H1 (cell line): Measurements from ENCODE around the gene MCCC1. TPM values are rescaled to one million over a fixed set of nuclear protein-coding genes. Genes with fewer than 3 reads are reported as not detected.

Experiments used
- CTCF ChIA-PET: fragments of 300-600 bp; sonication (Branson Sonifier 250); formaldehyde crosslinking; loops from one replicate; lab custom pipeline; 2021; ENCODE audit not compliant: partially characterized antibody; lab: Charles Lee
- POLR2A ChIA-PET: fragments of 300-600 bp; sonication (Branson Sonifier 250); formaldehyde crosslinking; loops from one replicate; lab custom pipeline; 2021; ENCODE audit warnings: inconsistent platforms; ENCODE audit not compliant: partially characterized antibody; lab: Charles Lee
- DNase-seq, 2 experiments: peaks; one replicate each; pipeline versions ENCODE4 v3.0.0 to v3.0.0-alpha.2; 2010 to 2022; ENCODE audit warnings: low spot score in 2 of 2, low read depth in 1 of 2, mixed read lengths in 1 of 2
- FAIRE-seq: peaks from 2 replicates; lab custom pipeline; 2011; peaks lifted over from hg19 to GRCh38; lab: Jason Lieb, UNC
- H2AFZ ChIP-seq: 2 replicates; pipeline ENCODE4 v1.8.1; 2012; ENCODE audit warnings: low read length, inconsistent platforms
- H2AK5ac ChIP-seq: 2 replicates; pipeline ENCODE4 v1.6.1; 2013; ENCODE audit warnings: low read depth, low read length
- H2BK120ac ChIP-seq: replicated peaks from 2 replicates; pipeline ENCODE3; 2013; ENCODE audit warnings: low read depth, low read length, inconsistent platforms
- H2BK12ac ChIP-seq: 2 replicates; pipeline ENCODE4 v1.6.1; 2013; ENCODE audit warnings: low read depth, low read length
- H2BK15ac ChIP-seq: 2 replicates; pipeline ENCODE4 v1.6.1; 2013; ENCODE audit warnings: low read length
- H2BK20ac ChIP-seq: 2 replicates; pipeline ENCODE4 v1.6.1; 2013; ENCODE audit warnings: low read length
- H2BK5ac ChIP-seq: 2 replicates; pipeline ENCODE4 v1.6.1; 2013; ENCODE audit warnings: low read depth, low read length
- H3K14ac ChIP-seq: 2 replicates; pipeline ENCODE4 v1.6.1; 2013; ENCODE audit warnings: inconsistent platforms; ENCODE audit not compliant: insufficient read length
- H3K18ac ChIP-seq: 2 replicates; pipeline ENCODE4 v1.6.1; 2013; ENCODE audit warnings: low read length; ENCODE audit errors: extremely low read depth
- H3K23ac ChIP-seq: 2 replicates; pipeline ENCODE4 v1.6.1; 2013; ENCODE audit warnings: inconsistent platforms; ENCODE audit not compliant: insufficient read length
- H3K23me2 ChIP-seq: 2 replicates; pipeline ENCODE4 v1.6.1; 2013; ENCODE audit warnings: low read depth, low read length
- H3K27ac ChIP-seq: 2 replicates; pipeline ENCODE4 v1.6.1; 2011; ENCODE audit warnings: low read depth, low read length, inconsistent platforms
- H3K27me3 ChIP-seq, 4 experiments: replicated peaks in 1 of 4; 1 replicate in 1 of 4; 2 replicates in 3 of 4; pipeline versions ENCODE4 v1.6.1 to v1.8.1; 2011 to 2013; ENCODE audit warnings: low read length in 3 of 4, mild to moderate bottlenecking in 3 of 4, inconsistent platforms in 2 of 4, mixed read lengths in 2 of 4, moderate library complexity in 1 of 4; ENCODE audit not compliant: control insufficient read depth in 3 of 4, insufficient read depth in 3 of 4; ENCODE audit errors: extremely low read depth in 1 of 4
- H3K36me3 ChIP-seq, 4 experiments: 2 replicates each; pipeline versions ENCODE4 v1.6.1 to v1.8.1; 2011 to 2013; ENCODE audit warnings: mild to moderate bottlenecking in 4 of 4, low read length in 3 of 4, moderate library complexity in 2 of 4, control low read depth in 1 of 4, inconsistent platforms in 1 of 4; ENCODE audit not compliant: insufficient read depth in 4 of 4, control insufficient read depth in 2 of 4
- H3K4ac ChIP-seq: replicated peaks from 2 replicates; pipeline ENCODE3; 2013; ENCODE audit warnings: low read length, low read depth, mixed read lengths, inconsistent platforms; ENCODE audit not compliant: insufficient read length
- H3K4me1 ChIP-seq, 4 experiments: replicated peaks in 1 of 4; 1 replicate in 1 of 4; 2 replicates in 3 of 4; pipeline versions ENCODE4 v1.6.1 to v1.8.1; 2011 to 2013; ENCODE audit warnings: low read length in 3 of 4, inconsistent platforms in 2 of 4, mixed read lengths in 1 of 4; ENCODE audit not compliant: insufficient read depth in 4 of 4, control insufficient read depth in 3 of 4
- H3K4me2 ChIP-seq, 2 experiments: 2 replicates each; pipeline versions ENCODE4 v1.6.1 to v1.8.1; 2011 to 2013; ENCODE audit warnings: low read depth in 2 of 2, low read length in 2 of 2, control low read depth in 1 of 2, inconsistent platforms in 1 of 2, mild to moderate bottlenecking in 1 of 2; ENCODE audit not compliant: insufficient read depth in 1 of 2
- H3K4me3 ChIP-seq, 4 experiments: fragments of 200-600, 300-600 bp in 1 of 4; sonication (generic), shearing (Covaris generic), sonication (Bioruptor Twin) in 1 of 4; 2 replicates each; pipeline versions ENCODE4 v1.5.1 to v1.8.1; 2011 to 2016; ENCODE audit warnings: low read length in 4 of 4, low read depth in 3 of 4, control low read depth in 2 of 4, inconsistent platforms in 2 of 4, mild to moderate bottlenecking in 2 of 4, mixed read lengths in 1 of 4, moderate library complexity in 1 of 4; ENCODE audit not compliant: insufficient read depth in 2 of 4; ENCODE audit errors: extremely low read depth in 1 of 4
- H3K56ac ChIP-seq: replicated peaks from 2 replicates; pipeline ENCODE3; 2013; ENCODE audit warnings: low read depth, mild to moderate bottlenecking, mixed read lengths, low read length, inconsistent platforms; ENCODE audit not compliant: insufficient read length
- H3K79me1 ChIP-seq: 2 replicates; pipeline ENCODE4 v1.6.1; 2013; ENCODE audit warnings: low read depth, low read length, control low read depth
- H3K79me2 ChIP-seq, 2 experiments: 2 replicates each; pipeline versions ENCODE4 v1.6.1 to v1.8.1; 2012 to 2013; ENCODE audit warnings: low read length in 2 of 2, mild to moderate bottlenecking in 2 of 2, inconsistent platforms in 1 of 2; ENCODE audit not compliant: insufficient read depth in 2 of 2, control insufficient read depth in 1 of 2
- H3K9ac ChIP-seq, 4 experiments: replicated peaks in 1 of 4; 1 replicate in 1 of 4; 2 replicates in 3 of 4; pipeline versions ENCODE4 v1.6.1 to v1.8.1; 2011 to 2013; ENCODE audit warnings: low read depth in 3 of 4, low read length in 3 of 4, control low read depth in 2 of 4, mild to moderate bottlenecking in 2 of 4, moderate library complexity in 2 of 4, inconsistent platforms in 1 of 4; ENCODE audit errors: extremely low read depth in 1 of 4
- H3K9me3 ChIP-seq, 2 experiments: 2 replicates each; pipeline versions ENCODE4 v1.6.1 to v1.8.1; 2012 to 2013; ENCODE audit warnings: mild to moderate bottlenecking in 2 of 2, moderate library complexity in 2 of 2, control low read depth in 1 of 2, inconsistent platforms in 1 of 2, low read depth in 1 of 2, low read length in 1 of 2, mixed read lengths in 1 of 2; ENCODE audit not compliant: insufficient read depth in 2 of 2
- H4K20me1 ChIP-seq, 2 experiments: replicated peaks in 1 of 2; 2 replicates each; pipeline versions ENCODE3 to v1.8.1; 2011 to 2013; ENCODE audit warnings: inconsistent platforms in 2 of 2, low read length in 2 of 2, mild to moderate bottlenecking in 1 of 2; ENCODE audit not compliant: insufficient read depth in 2 of 2, control insufficient read depth in 1 of 2
- H4K5ac ChIP-seq: 2 replicates; pipeline ENCODE4 v1.6.1; 2013; ENCODE audit warnings: low read length, low read depth, mixed read lengths, inconsistent platforms; ENCODE audit not compliant: insufficient read length
- H4K8ac ChIP-seq: 2 replicates; pipeline ENCODE4 v1.8.0; 2013; ENCODE audit warnings: mild to moderate bottlenecking, moderate library complexity, low read length, inconsistent platforms; ENCODE audit not compliant: insufficient read depth; ENCODE audit errors: extremely low read depth
- H4K91ac ChIP-seq: replicated peaks from 2 replicates; pipeline ENCODE3; 2013; ENCODE audit warnings: low read length, mixed read lengths, inconsistent platforms; ENCODE audit not compliant: insufficient read length
- BACH1 ChIP-seq: IDR thresholded peaks from 2 replicates; pipeline ENCODE4 v1.6.1; 2012; ENCODE audit warnings: low read length, improper control_type of control experiment
- CHD2 ChIP-seq: IDR thresholded peaks from 2 replicates; pipeline ENCODE4 v1.6.1; 2012; ENCODE audit warnings: low read length, improper control_type of control experiment
- RFX5 ChIP-seq: IDR thresholded peaks from 2 replicates; pipeline ENCODE4 v1.6.1; 2011; ENCODE audit warnings: low read depth, low read length, improper control_type of control experiment, borderline replicate concordance
- SP2 ChIP-seq: IDR thresholded peaks from 2 replicates; pipeline ENCODE4 v1.6.1; 2012; ENCODE audit warnings: mild to moderate bottlenecking, low read length, inconsistent platforms
- TCF12 ChIP-seq: IDR thresholded peaks from 2 replicates; pipeline ENCODE4 v1.6.1; 2011; ENCODE audit warnings: low read depth, mild to moderate bottlenecking, low read length
- polyA plus RNA-seq, 7 experiments: library from polyadenylated mRNA; depleted of rRNA in 3 of 7; stranded (reverse) in 5 of 7; unstranded in 2 of 7; fragments of >200 nt in 5 of 7; fragments of 200-250 nt in 2 of 7; gene quantifications; 1 replicate in 5 of 7; 2 replicates in 1 of 7; 4 replicates in 1 of 7; pipeline versions ENCODE4 v1.2.1 to v1.2.3, GENCODE V29; 2011 to 2013; ENCODE audit warnings: missing spikeins in 2 of 7, mixed read lengths in 2 of 7
- total RNA-seq: library from RNA; stranded (reverse); fragmentation: NEBNext Ultra II Directional; extraction: Animal tissue kit (Norgen Biotek cat#: 25700); gene quantifications from 2 replicates; pipeline ENCODE4 v1.2.1, GENCODE V29; 2021
- TF ChIP-seq, protein P1 (sequence below): IDR thresholded peaks from 2 replicates; pipeline ENCODE4 v1.6.1; 2012; ENCODE audit warnings: low read length, inconsistent platforms

The MCCC1 gene
- total and polyA plus RNA-seq, 2 of the 8 experiments (the other 6 are each of a cell fraction or from before 2014, with no cell fraction given): 10.8 to 21.5 TPM

DNA sequence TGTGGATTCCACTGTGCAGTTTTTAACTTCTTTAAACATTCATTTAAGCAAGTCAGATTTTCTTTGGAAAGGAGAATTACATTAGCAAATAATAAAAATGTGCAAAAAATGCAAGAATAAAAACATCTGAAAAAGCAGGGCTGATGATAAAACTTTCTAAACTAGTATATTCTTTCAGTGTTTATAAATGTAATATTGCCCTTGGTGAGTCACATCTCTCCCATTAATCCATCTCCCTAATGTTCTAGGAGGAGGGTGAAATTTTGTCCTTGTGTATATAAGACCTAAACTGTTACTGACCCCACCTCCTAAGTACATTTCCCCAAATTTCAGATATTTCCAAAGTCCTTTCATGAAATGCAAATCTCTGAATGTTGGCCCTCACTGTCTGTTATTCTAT lies 90.5 kb downstream of the MCCC1 start:
- POLR2A ChIA-PET: no interaction called here
- H4K8ac ChIP-seq: no peak overlapping the region
- no peak overlapping the region for H4K5ac ChIP-seq
- H2BK5ac ChIP-seq: no peak overlapping the region
- H3K27me3 ChIP-seq: no peaks in the 10 kb centered on the region
- no peak overlapping the region for H3K56ac ChIP-seq
- no peak overlapping the region for H2AK5ac ChIP-seq
- no peak overlapping the region for H3K18ac ChIP-seq
- H3K23ac ChIP-seq: no peak overlapping the region
- H3K23me2 ChIP-seq: no peaks in the 10 kb centered on the region
- H3K79me2 ChIP-seq: no peaks in the 10 kb centered on the region
- no peak overlapping the region for H3K4me2 ChIP-seq
- no peaks in the 10 kb centered on the region for H3K9me3 ChIP-seq
- no peak overlapping the region for H2BK12ac ChIP-seq
- H2BK20ac ChIP-seq: no peak overlapping the region
- H3K27ac ChIP-seq: no peak overlapping the region
- H3K36me3 ChIP-seq: no peaks in the 10 kb centered on the region
- no peak overlapping the region for H3K4ac ChIP-seq
- TF ChIP-seq TCF12: no peak
- TF ChIP-seq RFX5: no peak
- TF ChIP-seq BACH1: no peak
- TF ChIP-seq, protein P1, sequence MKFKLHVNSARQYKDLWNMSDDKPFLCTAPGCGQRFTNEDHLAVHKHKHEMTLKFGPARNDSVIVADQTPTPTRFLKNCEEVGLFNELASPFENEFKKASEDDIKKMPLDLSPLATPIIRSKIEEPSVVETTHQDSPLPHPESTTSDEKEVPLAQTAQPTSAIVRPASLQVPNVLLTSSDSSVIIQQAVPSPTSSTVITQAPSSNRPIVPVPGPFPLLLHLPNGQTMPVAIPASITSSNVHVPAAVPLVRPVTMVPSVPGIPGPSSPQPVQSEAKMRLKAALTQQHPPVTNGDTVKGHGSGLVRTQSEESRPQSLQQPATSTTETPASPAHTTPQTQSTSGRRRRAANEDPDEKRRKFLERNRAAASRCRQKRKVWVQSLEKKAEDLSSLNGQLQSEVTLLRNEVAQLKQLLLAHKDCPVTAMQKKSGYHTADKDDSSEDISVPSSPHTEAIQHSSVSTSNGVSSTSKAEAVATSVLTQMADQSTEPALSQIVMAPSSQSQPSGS: no peak
- no peak for TF ChIP-seq SP2
- no peak for TF ChIP-seq CHD2
- TF ChIP-seq, all 59 proteins: peak for 0
- Histone ChIP-seq H2BK15ac (no peak overlapping the region), H3K4me3 (no peak overlapping the region), H4K20me1 (peaks cover 0 to 3% of the 10 kb centered on the region in 2 experiments), H3K9ac (no peak overlapping the region), H3K14ac (no peak overlapping the region), H3K4me1 (peaks cover 0 to 7% (median 2%) of the 10 kb centered on the region in 4 experiments; a peak in 4 of 7 replicates), H4K91ac (no peak overlapping the region), H3K79me1 (no peaks in the 10 kb centered on the region), H2BK120ac (no peak overlapping the region), H2AFZ (no peak overlapping the region)
- CTCF ChIA-PET: no interaction called here
- FAIRE-seq (no peak), DNase-seq (no peak)
